GM21576 (cell line): ENCODE measurements around the gene NKIRAS1.

ENCODE experiments used
- ATAC-seq: cut with Tn5 transposase; IDR thresholded peaks from one replicate; pipeline ENCODE4 v1.9.1; 2021; ENCODE audit warnings: mild to moderate bottlenecking, moderate library complexity; ENCODE audit not compliant: unreplicated experiment

The NKIRAS1 gene

DNA sequence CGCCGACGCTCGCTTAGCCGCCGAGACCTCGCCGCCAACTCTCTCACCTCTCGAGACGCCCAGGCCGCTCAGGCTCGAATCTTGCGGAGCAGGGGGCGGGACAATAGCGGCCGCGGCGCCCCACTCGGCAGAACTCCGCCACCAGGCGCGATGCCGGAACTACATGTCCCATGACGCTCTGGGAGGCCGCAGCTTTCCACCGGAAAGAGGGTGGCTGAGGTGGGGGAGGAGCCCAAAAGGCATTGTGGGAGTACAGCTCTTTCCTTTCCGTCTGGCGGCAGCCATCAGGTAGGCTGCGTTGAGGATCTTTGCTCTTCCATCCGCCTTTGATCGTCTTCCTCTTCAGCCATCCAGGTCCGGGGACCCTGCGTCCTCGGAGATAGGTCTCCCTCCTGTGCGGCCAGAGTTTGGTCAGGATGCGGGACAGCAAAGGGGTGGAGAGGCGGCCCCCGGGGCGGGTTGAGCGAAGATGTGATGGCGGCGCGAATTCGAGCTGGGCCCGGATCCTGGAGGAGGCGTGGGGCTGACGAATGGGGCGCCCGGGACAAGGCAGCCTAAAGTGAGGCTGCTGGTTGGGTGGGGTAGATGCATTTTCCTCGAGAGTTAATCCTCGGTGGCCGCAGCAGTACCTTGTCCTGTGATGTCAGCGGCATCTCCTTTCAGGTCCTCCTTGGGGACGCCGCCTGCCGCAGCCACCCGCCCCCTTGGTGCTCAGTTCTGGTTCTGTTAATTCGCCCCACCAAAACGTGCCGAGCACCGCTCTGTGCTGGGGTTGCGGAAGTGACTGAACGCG lies at the start of gene NKIRAS1, which contains the start of gene RPL15:
Gene NKIRAS1, minus strand, starts transcription at position 105 of the 793 bp plus-strand sequence. CDS start 6,086 bp downstream, outside the sequence.
Gene RPL15, plus strand, starts transcription at position 247 of the 793 bp plus-strand sequence. CDS start 728 bp downstream, outside the sequence.
- ATAC-seq = peak; percentile 91

DNA sequence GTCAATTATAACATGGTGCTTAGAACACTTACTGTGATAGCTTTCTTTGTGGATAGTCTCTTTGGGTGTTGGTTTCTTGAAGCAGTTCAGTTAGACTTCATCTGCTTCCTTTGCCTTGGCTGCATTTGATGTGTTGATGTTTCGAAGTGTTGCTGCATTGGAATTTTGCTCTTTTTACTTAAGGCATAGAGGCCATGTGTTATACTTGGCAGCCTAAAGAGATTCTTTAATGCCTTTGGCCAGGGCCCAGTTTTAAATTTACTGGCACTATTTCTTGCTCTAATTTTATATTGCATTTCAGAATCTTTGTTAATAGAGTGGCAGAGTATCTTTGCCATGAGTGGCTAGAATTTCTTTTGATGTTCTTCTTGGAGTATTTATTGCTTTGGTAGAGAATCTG lies 49.5 kb upstream of the NKIRAS1 start:
- ATAC-seq = no peak

DNA sequence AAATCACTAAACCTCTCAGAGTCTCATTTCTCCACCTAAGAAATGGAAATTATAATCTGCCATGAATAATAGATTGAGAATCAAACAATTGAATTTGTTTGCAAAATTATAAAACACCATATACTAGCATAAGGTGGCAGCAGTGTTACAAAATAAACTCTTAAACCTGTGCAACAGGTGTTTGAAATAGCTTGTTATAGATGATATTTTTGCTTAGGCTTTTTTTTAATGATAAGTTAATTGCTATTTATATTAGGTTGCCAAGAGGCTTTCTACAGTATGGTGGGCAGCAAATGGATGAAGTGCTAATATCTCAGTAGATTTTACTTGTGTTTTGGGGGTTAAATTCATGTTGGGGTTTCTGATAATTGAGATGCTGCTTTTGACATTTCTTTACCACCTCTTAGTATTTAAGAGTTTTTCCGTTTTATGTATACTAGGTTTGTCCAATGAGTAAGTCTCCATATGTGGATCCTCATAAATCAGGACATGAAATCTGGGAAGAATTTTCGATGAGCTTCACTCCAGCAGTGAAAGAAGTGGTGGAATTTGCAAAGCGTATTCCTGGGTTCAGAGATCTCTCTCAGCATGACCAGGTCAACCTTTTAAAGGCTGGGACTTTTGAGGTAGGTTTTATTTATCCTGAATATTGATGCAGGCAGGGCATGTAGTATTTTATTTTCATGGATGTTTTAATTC lies 47.9 kb upstream of the NKIRAS1 start:
- ATAC-seq = no peak

DNA sequence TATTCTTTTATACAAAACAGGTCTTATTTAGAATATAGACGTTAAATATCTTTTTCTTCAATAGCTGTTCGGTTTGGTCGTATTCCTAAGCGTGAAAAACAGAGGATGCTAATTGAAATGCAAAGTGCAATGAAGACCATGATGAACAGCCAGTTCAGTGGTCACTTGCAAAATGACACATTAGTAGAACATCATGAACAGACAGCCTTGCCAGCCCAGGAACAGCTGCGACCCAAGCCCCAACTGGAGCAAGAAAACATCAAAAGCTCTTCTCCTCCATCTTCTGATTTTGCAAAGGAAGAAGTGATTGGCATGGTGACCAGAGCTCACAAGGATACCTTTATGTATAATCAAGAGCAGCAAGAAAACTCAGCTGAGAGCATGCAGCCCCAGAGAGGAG lies 45.1 kb upstream of the NKIRAS1 start:
- ATAC-seq = no peak

DNA sequence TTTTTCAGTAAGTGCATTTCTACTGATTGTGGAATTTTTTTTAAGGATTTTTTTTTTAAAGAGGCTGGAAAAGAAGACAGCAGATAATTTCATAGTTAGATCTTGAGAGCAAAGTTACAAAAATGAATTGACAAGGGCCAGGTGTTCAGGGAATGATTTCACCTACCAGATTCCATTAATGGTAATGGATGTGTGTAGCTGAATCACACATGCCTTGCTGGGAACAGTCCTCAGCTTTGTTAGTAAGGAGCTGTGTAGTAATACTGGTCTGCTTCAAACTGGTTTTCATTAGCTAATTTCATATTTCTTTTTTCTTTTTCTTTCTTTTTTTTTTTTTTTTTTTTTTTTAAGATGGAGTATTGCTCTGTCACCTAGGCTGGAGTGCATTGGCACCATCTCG lies 44.3 kb upstream of the NKIRAS1 start:
- no peak for ATAC-seq

DNA sequence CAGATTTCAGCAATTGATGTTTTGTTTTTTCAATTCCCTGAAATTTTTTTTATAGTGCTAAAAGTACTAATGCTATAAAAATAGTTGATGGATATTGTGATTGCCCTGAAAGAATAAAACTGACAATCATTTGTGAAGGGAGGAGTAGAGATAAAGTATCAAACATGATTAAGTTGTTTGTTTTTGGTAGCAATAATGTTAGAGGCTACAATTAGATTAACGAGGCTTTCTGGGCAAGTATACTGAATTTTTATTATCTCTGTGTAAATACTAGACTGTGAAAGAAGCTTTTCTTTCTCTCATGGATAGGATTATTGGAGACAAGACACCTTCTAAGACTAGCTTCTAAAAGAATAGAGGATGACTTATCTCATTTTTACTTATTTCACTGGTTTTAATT lies 43.9 kb upstream of the NKIRAS1 start:
- no peak for ATAC-seq

DNA sequence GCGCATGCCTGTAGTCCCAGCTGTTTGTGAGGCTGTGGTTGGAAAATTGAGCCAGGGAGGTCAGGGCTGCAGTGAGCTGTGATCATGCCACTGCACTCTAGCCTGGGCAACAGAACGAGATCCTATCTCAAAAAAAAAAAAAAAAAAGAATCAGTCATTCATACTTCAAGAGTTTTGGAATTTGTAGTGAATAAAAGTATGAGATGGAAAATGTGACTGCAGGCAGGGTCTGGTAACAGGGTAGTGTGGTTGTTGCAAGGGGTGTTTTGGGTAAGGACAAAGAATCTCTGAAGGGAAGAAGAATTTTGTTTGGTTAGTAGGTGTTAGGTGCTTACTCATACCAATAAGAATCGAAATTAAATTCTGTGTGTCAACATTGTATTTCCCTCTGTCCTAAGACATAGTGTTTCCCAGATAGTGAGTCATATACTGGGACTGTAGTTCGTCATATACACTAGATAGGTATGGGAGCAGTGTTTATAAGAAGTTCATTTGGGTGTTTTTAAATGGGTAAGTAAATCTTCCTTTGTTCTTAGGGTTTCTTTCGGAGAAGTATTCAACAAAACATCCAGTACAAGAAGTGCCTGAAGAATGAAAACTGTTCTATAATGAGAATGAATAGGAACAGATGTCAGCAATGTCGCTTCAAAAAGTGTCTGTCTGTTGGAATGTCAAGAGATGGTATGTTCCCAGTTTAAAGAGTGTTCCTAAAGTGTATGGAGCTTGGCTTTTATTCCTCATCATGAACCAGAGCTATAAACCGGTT lies 42.5 kb upstream of the NKIRAS1 start:
- no peak for ATAC-seq

DNA sequence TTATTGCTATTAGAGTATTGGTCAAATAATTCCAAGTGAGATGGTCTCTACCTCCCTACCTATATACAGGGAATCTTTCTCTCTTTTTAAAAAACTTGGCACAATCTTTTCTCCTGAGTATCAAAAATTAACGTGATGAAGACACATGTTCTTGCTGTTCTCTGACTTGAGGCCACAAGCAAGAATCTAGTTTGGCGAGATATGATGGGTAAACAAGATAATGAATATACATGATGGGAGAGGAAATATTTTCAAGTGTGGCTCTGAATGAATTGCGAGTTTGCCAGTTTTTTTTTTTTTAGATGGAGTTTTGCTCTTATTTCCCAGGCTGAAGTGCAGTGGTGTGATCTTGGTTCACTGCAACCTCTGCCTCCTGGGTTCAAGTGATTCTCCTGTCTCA lies 39.9 kb upstream of the NKIRAS1 start:
- ATAC-seq = no peak

DNA sequence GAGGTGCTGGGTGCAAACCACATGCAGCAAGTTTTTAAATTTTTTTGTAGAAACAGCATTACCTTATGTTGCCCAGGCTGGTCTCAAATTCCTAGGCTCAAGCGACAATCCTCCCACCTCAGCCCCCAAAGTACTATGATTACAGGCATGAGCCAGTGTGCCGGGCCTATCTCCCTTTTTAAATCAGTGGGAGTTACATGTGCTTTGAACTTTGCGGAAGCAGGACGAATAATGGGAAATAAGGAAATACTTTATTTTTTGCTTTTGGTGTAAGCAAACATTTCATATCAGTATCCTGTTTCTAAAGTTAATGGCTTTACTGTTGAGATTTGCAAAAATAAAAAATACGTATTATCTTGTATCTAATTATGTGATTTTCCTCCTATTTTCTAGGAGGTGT lies 37.4 kb upstream of the NKIRAS1 start:
- ATAC-seq = no peak

DNA sequence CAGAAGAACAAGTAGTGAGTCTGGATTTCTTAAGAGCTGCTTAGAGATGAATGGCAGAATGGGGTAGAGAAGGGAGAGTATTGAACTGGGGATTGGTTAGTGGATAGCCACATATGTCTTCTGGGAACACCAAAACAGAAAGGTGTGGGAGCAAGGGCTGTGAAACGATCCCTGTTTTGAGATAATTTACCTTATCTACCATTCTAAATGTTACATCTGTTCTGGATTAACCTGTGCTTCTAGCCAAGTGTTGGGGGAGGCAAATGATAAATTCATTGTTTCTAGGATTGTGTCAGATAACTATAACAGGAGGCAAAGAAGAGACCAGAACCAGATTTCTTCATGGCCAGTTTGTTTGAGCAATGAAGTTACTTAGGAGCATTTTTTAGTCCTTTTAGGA lies 36.7 kb upstream of the NKIRAS1 start:
- no peak for ATAC-seq

DNA sequence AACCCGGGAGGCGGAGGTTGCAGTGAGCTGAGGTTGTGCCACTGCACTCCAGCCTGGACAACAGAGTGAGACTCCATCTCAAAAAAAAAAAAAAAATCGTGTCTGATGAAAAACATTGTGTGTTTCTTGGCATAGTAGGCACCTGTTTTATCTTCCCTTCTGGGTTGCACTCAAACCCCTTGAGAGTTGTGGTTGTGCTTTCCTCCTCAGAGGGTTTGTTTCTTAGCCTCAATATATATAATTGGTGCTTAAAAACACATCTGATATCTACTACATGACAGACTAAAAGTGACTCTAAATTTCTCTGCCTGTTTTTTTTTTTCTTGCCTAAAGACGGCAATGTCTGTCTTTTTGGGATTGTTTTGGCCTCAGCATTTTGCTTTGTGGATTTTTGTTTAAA lies 35.9 kb upstream of the NKIRAS1 start:
- peak; percentile 57 for ATAC-seq

DNA sequence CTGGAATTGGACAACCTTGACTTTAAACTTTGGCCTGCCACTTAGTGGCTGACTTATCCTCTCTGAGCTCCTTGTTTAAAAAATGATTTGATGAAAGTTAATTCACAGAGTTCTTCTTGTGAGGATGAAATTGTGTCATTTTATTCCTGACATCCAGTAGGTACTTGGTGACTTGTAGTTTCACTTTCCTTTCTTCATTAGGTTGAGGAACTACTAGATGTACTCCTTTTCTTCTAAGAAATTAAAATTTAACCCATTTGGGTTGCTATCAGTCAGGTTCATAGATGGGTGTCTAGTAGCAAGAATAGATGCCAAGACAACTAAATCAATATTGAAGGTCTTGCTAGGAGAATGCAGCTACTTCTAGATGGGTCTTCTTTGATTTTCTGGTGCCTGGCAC lies 33.5 kb upstream of the NKIRAS1 start:
- peak; percentile 18 for ATAC-seq

DNA sequence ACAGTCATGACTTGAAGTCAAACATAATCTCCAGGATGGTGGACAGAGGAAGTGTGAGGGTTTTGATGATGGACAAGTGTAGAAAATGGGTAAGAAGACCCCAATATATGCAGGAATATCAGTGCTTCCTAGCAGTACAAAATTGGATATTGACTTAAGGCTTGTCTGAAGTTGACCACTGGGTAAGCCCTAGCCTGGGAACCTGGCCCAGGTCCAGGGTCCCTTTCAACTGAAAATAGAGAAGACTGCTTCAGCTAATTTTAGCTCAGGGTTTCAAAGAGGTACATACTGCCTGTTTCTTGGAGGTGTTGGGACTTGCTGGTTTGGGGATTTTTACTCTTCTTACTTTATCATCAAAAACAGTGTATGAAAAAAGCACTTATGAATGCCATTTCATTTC lies 33.0 kb upstream of the NKIRAS1 start:
- ATAC-seq = peak; percentile 22

DNA sequence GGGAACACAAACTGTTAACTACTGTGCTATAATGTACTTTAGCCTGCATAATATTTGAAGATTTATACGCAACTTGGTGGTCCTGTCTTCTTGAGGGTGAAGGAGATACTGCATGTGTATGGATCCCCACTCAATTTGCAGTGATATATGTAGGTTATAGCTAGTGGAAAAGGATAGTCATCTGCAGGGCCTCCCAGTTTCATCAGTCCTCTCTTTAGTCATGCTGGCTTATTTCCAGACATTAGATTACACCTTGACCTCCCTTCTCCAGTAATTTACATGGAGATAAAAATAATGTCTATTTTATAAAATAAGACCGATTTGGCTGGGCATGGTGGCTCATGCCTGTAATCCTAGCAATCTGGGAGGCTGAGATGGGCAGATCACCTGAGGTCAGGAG lies 32.0 kb upstream of the NKIRAS1 start:
- ATAC-seq = no peak

DNA sequence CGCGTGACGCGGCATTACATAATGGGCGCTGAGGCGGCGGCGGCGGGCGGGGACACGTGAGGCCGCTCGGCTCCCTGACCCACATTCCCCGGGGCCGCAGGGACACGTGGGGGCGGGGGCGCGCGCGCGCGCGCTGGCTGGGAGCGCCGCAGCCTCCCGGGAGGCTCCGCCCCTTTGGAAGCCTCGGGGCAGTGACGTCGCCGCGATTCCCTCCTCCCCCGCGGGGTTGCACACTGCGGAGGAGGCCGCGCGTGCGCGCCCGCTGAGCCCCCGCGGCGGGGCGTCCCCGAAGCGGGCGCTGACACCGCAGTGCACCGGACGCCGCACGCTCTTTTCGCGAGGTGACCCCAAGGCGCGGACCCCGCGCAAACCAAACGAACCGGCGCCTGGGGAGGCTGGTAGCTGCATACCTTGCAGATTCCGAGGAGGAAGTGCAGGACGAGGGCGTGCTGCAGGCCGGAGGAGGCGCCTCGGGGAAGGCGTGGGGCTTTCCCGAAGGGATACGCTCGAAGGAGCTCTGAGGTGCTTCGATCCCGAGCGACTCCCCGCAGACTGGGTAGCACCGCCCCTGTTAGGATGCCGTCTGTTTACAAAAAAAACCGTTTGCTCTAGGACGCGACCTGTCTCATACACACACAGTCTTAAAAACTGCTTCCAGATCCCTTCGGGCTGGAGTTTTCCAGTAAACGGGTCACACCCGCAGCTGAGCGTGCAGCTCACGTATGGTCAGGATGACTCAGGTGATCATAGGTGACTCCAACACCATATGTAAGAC lies 29.3 kb upstream of the NKIRAS1 start:
- peak; percentile 70 for ATAC-seq

DNA sequence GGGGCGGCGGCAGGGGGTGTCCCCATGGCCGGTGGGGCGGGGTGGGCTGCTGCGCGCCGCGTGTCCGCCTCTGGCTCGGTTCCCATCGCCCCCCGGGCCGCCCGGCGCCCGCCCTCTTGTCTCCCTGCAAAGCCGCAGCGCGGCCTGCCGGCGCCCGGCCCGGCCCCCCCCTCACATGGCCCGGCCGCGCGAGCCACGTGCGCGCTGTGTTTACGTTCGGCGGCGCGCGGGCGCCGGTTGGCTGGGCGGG lies 28.8 kb upstream of the NKIRAS1 start:
- no peak for ATAC-seq

DNA sequence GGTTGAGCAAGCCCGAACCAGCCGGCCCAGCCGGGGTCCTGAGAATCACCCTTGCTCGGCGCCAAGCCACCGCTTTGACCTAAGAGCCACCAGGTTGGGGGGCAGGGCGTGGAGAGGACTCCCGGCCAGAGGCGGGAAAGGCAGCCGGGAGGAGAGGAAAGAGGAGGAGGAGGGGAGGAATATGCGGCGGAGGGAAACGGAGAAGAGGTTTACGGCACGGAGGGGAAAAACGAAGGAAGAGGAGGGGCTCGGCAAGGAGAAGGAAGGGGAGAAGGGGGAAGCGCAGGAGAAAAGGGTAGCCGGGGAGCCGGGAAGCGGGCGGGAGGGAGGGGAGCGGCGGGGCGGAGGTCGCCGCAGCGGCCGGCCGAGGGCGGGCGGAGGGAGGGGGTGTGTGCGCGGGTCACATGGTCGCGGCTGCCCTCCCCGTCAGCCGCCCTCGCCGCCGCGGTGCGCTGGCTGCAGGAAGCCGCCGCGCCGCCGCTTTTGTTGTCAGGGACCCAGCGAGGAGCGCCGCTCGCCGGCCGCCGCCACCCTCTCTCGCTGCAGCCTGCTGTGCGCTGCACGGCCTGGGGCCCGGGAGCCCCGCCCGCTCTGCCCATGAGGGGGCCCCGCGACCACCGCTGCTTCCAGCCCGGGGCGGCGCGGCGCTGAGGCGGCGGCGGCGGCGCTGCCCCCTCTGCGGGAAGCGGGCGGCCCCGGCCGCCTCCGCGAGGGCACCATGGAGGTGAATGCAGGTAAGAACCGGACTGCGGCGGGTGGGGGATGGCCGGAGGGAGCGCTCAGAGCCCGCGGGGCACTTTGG lies 28.3 kb upstream of the NKIRAS1 start, which contains the start of gene NR1D2:
Gene NR1D2, plus strand, starts transcription at position 426 of the 802 bp plus-strand sequence. Its CDS starts 293 bp downstream, at position 719.
- peak; percentile 55 for ATAC-seq

DNA sequence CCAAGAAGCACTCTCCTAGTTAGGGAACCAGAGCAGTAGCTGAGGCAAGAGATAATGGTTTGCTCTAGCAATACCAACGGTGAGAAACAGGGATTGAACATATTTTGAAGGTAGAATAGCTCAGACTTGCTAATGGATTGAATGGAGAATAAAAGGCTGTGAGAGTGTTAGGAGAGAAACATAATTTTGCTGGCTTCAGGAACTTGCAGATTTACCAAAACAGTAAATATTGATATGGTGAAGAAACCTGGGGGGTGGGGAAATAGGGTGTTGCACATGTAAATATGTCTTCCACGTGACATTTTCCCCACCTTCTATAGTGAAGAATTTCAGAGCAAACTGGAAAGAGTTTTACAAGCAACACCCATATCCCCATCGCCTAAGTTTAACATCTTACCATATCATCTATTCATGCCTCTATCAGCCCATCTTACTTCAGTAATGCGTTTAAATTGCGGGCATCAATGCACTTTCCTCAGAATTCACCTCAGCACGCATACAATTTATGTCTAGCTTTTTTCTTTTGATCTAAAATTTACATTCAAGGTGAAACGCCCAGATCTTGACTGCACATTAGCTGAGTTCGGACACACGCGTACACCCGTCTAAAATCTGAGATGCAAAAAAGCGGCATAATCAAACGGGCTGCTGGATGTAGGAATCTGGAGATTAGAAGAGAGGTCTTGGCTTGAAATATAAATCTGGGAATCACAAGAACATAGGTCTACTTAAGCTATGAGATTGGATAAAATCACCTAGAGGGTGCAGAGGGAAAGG lies 27.4 kb upstream of the NKIRAS1 start:
- no peak for ATAC-seq

DNA sequence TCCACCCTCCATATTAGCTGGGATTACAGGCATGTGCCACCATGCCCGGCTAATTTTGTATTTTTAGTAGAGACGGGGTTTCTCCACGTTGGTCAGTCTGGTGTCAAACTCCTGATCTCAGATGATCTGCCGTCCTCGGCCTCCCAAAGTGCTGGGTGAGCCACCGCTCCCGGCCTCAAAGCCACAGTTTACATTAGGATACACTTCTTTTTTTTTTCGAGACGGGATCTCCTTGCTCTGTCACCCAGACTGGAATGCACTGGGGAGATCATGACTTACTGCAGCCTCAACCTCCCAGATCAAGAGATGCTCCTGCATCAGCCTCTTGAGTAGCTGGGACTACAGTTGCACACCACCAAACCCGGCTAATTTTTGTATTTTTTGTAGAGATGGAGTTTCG lies 25.8 kb upstream of the NKIRAS1 start:
- no peak for ATAC-seq
